MM.1S (cell line): ENCODE data around the gene TRAK2.

Experiments used
- DNase-seq: peaks from one replicate; pipeline ENCODE4 v3.0.0-alpha.2; 2015
- H2AFZ ChIP-seq: fragments of 300-600 bp; sonication (generic); 2 replicates; pipeline ENCODE4 v1.6.0; 2016; ENCODE audit warnings: antibody characterized with exemption, low read length
- H3F3A ChIP-seq: fragments of 300-600 bp; sonication (generic); 2 replicates; pipeline ENCODE4 v1.6.1; 2016; ENCODE audit warnings: mild to moderate bottlenecking, antibody characterized with exemption, low read length, moderate library complexity, mixed read lengths; ENCODE audit not compliant: insufficient read depth
- H3K27ac ChIP-seq: fragments of 300-600 bp; sonication (generic); 2 replicates; pipeline ENCODE4 v1.5.1; 2016; ENCODE audit warnings: mild to moderate bottlenecking, low read length
- H3K27me3 ChIP-seq: fragments of 300-600 bp; sonication (generic); replicated peaks from 2 replicates; pipeline ENCODE4 v1.6.0; 2016; ENCODE audit warnings: low read length; ENCODE audit not compliant: insufficient read depth
- H3K36me3 ChIP-seq: fragments of 300-600 bp; sonication (generic); replicated peaks from 2 replicates; pipeline ENCODE4 v1.6.1; 2016; ENCODE audit warnings: mild to moderate bottlenecking, low read length, mixed read lengths; ENCODE audit not compliant: insufficient read depth
- H3K4me1 ChIP-seq: fragments of 300-600 bp; sonication (generic); 2 replicates; pipeline ENCODE4 v1.6.1; 2016; ENCODE audit warnings: low read length, mixed read lengths
- H3K4me2 ChIP-seq: fragments of 300-600 bp; sonication (generic); 2 replicates; pipeline ENCODE4 v1.6.0; 2016; ENCODE audit warnings: low read depth, low read length
- H3K4me3 ChIP-seq: fragments of 300-600 bp; sonication (generic); 2 replicates; pipeline ENCODE4 v1.5.1; 2016; ENCODE audit warnings: low read length, mixed read lengths
- H3K79me2 ChIP-seq: fragments of 300-600 bp; sonication (generic); 2 replicates; pipeline ENCODE4 v1.6.1; 2016; ENCODE audit warnings: mixed run types, low read length, mixed read lengths
- H3K9ac ChIP-seq: fragments of 300-600 bp; sonication (generic); 2 replicates; pipeline ENCODE4 v1.6.1; 2016; ENCODE audit warnings: low read length, mixed read lengths
- H3K9me2 ChIP-seq: fragments of 300-600 bp; sonication (generic); replicated peaks from 2 replicates; pipeline ENCODE4 v1.6.1; 2016; ENCODE audit warnings: mild to moderate bottlenecking, low read length, mixed read lengths; ENCODE audit not compliant: insufficient read depth
- H3K9me3 ChIP-seq: fragments of 300-600 bp; sonication (generic); replicated peaks from 2 replicates; pipeline ENCODE4 v1.6.1; 2016; ENCODE audit warnings: mild to moderate bottlenecking, low read length, mixed read lengths; ENCODE audit not compliant: insufficient read depth
- H4K20me1 ChIP-seq: fragments of 300-600 bp; sonication (generic); 2 replicates; pipeline ENCODE4 v1.6.1; 2016; ENCODE audit warnings: mild to moderate bottlenecking, low read length, moderate library complexity, mixed read lengths; ENCODE audit not compliant: insufficient read depth
- EZH2 ChIP-seq: fragments of 300-600 bp; sonication (generic); optimal IDR thresholded peaks from 2 replicates; pipeline ENCODE3; 2017; ENCODE audit warnings: low read depth, mild to moderate bottlenecking, antibody characterized with exemption, low read length, mixed read lengths
- EZH2phosphoT487 ChIP-seq: fragments of 300-600 bp; sonication (generic); IDR thresholded peaks from 2 replicates; pipeline ENCODE4 v1.6.1; 2018; ENCODE audit warnings: antibody characterized with exemption, low read length
- TF ChIP-seq, protein P1 (sequence below): fragments of 300-600 bp; sonication (generic); IDR thresholded peaks from 2 replicates; pipeline ENCODE4 v1.5.1; 2016; ENCODE audit warnings: antibody characterized with exemption, low read length, mixed read lengths

Gene TRAK2

GRCh38 chr2:201404699-201405280, 46.5 kb downstream of the TRAK2 start:
- Histone ChIP-seq H3K9me3 (no peaks in the 10 kb centered on the region), H3K36me3 (no peaks in the 10 kb centered on the region), H3K9me2 (no peaks in the 10 kb centered on the region), H3K9ac (no peak overlapping the region), H3K4me2 (no peak overlapping the region), H3K4me1 (no peaks in the 10 kb centered on the region), H3K27ac (no peak overlapping the region), H4K20me1 (no peaks in the 10 kb centered on the region), H3K27me3 (no peaks in the 10 kb centered on the region), H2AFZ (no peak overlapping the region), H3K79me2 (no peaks in the 10 kb centered on the region), H3K4me3 (no peak overlapping the region), H3F3A (no peaks in the 10 kb centered on the region)
- DNase-seq, result no peak
- TF ChIP-seq EZH2 (no peak), EZH2phosphoT487 (no peak)
- TF ChIP-seq, protein P1, sequence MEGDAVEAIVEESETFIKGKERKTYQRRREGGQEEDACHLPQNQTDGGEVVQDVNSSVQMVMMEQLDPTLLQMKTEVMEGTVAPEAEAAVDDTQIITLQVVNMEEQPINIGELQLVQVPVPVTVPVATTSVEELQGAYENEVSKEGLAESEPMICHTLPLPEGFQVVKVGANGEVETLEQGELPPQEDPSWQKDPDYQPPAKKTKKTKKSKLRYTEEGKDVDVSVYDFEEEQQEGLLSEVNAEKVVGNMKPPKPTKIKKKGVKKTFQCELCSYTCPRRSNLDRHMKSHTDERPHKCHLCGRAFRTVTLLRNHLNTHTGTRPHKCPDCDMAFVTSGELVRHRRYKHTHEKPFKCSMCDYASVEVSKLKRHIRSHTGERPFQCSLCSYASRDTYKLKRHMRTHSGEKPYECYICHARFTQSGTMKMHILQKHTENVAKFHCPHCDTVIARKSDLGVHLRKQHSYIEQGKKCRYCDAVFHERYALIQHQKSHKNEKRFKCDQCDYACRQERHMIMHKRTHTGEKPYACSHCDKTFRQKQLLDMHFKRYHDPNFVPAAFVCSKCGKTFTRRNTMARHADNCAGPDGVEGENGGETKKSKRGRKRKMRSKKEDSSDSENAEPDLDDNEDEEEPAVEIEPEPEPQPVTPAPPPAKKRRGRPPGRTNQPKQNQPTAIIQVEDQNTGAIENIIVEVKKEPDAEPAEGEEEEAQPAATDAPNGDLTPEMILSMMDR, result no peak

DNA sequence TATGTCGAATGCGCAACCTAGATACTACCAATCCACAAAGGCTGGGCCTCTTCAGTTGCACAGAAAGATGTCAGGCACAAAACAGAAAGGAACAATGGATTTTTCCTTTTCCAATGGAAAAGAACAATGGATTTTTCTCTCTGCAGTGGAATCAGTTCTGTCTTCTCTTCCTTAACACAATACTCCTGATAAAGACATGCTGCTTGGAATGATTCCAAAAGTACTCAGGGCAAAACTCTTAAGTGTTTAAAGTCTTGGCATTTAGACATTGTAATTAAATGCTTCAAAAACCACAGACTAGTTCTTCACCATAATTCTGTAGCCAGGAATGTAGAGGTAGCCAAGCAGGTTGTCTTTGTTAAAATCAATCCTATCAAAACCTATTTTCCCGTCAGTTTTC, 47.4 kb downstream of the TRAK2 start:
- Histone ChIP-seq H3K4me2 (no peak overlapping the region), H3K36me3 (no peaks in the 10 kb centered on the region), H3K27ac (no peak overlapping the region), H3K4me3 (no peak overlapping the region), H3K27me3 (no peaks in the 10 kb centered on the region), H4K20me1 (no peaks in the 10 kb centered on the region), H3K9me2 (no peaks in the 10 kb centered on the region), H3K9me3 (no peaks in the 10 kb centered on the region), H2AFZ (no peak overlapping the region), H3K9ac (no peak overlapping the region), H3F3A (no peaks in the 10 kb centered on the region), H3K79me2 (no peaks in the 10 kb centered on the region), H3K4me1 (no peaks in the 10 kb centered on the region)
- no peak for DNase-seq
- no peak for TF ChIP-seq EZH2phosphoT487
- TF ChIP-seq, protein P1, result no peak
- no peak for TF ChIP-seq EZH2

DNA sequence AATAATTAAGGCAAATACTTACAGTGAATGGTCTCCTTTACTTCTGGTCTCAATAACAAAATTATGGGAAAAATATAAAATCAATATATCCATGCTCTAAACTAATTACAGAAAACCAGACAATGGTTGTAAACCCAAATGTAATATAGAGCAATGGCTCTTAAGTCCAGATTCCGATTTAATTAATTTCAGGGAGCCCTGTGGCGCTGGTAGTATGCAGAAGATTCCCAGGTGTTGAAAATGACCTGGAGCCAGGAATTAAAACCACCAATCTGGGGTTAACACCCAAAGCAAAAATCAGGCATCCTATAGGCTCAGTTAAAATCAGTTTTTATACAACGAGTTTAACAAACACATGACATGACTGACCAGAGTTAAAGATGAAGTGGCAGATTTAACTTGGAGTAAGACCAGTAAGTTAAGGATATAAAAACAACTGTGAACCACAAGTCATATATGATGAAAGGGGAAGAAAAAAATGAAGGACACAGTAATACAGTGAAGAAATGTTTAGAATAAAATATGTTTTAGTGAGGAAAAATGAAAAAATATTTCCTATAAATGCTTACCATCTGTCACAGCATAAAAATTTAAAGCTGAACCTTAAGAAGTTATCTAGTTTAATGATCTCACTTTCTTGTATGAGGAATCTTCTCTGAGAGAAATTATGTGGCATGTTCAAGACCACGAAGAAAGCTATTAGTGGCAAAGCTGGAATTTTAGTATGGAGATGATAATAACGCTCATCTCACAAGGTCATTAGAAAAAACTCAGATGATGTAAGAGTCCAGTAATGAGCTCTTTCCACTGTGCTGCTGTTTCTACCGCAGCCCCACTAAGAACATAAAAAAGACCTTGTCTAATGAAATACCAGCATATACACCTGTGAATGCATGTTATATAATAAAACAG, 48.4 kb downstream of the TRAK2 start:
- DNase-seq, result no peak
- Histone ChIP-seq H3K27me3 (no peaks in the 10 kb centered on the region), H3K27ac (no peak overlapping the region), H2AFZ (no peak overlapping the region), H3K79me2 (no peaks in the 10 kb centered on the region), H3K4me2 (no peak overlapping the region), H3K4me1 (no peaks in the 10 kb centered on the region), H3K9ac (no peak overlapping the region), H3K9me2 (no peaks in the 10 kb centered on the region), H4K20me1 (no peaks in the 10 kb centered on the region), H3F3A (no peaks in the 10 kb centered on the region), H3K9me3 (no peaks in the 10 kb centered on the region), H3K4me3 (no peak overlapping the region), H3K36me3 (no peaks in the 10 kb centered on the region)
- TF ChIP-seq, protein P1, result no peak
- no peak for TF ChIP-seq EZH2
- TF ChIP-seq EZH2phosphoT487, result no peak
